ENCODE data around the gene SPINK2. TPM values are rescaled to one million over a fixed set of nuclear protein-coding genes. Genes with fewer than 3 reads are reported as not detected.
A peak's percentile ranks its signal among the peaks of the same experiment; 100 is the strongest.

Gene SPINK2
- total RNA-seq, 1 donor from 2014 or later, result not detected

DNA sequence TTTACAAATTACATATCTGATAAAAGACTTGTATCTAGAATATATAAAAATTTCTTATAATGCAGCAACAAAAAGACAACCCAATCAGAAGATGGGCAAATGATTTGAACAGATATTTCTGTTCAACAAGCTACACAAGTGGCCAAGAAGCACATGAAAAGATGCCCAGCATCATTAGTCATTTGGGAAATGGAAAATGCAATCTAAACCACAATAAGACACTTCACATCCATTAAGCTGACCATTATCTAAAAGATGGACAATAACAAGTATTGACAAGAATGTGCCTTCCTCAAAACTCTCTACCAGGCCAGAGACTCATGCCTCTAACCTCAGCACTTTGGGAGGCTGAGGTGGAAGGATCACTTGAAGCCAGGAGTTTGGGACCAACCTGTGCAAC lies 53.9 kb downstream of the SPINK2 start:
- Histone ChIP-seq H3K27me3 (ENCODE audit: insufficient read depth, low read length) (no peaks in the 10 kb centered on the region), H3K9ac (ENCODE audit: low read length) (no peak overlapping the region), H3K4me3 (ENCODE audit: insufficient read depth, low read depth, low read length) (no peak overlapping the region), H3K27ac (ENCODE audit: low read depth, low read length) (no peak overlapping the region), H2AFZ (ENCODE audit: low read depth, low read length) (no peak overlapping the region), H3K4me1 (ENCODE audit: insufficient read depth, low read length) (no peaks in the 10 kb centered on the region), H3K9me3 (ENCODE audit: insufficient read depth, low read depth, low read length) (no peaks in the 10 kb centered on the region), H3K36me3 (ENCODE audit: insufficient read depth, low read length) (no peaks in the 10 kb centered on the region), H3K4me2 (ENCODE audit: low read length) (no peak overlapping the region), H4K20me1 (ENCODE audit: insufficient read depth, low read length) (no peaks in the 10 kb centered on the region), H3K79me2 (ENCODE audit: insufficient read depth, low read length) (no peaks in the 10 kb centered on the region)
- no peaks in the 10 kb centered on the region for H3K27me3 Mint-ChIP-seq (ENCODE audit: low read depth, unreplicated experiment)
- FAIRE-seq (no peak), DNase-seq (ENCODE audit: low read depth) (peak; percentile 37)
- H3K4me1 Mint-ChIP-seq (ENCODE audit: low read depth, unreplicated experiment), result peaks cover 6% of the 10 kb centered on the region
- H3K36me3 Mint-ChIP-seq (ENCODE audit: low read depth, unreplicated experiment), result no peaks in the 10 kb centered on the region
- H3K9me3 Mint-ChIP-seq (ENCODE audit: unreplicated experiment), result no peaks in the 10 kb centered on the region
- TF ChIP-seq EZH2 (IDR thresholded peaks at IDR 0.05; ENCODE audit: insufficient read depth, low read length), result no peak
- TF ChIP-seq, protein P1, sequence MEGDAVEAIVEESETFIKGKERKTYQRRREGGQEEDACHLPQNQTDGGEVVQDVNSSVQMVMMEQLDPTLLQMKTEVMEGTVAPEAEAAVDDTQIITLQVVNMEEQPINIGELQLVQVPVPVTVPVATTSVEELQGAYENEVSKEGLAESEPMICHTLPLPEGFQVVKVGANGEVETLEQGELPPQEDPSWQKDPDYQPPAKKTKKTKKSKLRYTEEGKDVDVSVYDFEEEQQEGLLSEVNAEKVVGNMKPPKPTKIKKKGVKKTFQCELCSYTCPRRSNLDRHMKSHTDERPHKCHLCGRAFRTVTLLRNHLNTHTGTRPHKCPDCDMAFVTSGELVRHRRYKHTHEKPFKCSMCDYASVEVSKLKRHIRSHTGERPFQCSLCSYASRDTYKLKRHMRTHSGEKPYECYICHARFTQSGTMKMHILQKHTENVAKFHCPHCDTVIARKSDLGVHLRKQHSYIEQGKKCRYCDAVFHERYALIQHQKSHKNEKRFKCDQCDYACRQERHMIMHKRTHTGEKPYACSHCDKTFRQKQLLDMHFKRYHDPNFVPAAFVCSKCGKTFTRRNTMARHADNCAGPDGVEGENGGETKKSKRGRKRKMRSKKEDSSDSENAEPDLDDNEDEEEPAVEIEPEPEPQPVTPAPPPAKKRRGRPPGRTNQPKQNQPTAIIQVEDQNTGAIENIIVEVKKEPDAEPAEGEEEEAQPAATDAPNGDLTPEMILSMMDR (IDR thresholded peaks at IDR 0.05; ENCODE audit: insufficient read depth, low read depth, low read length), result no peak
- no peak overlapping the region for H3K4me3 Mint-ChIP-seq (ENCODE audit: unreplicated experiment)
- H3K27ac Mint-ChIP-seq (ENCODE audit: unreplicated experiment), result no peak overlapping the region

DNA sequence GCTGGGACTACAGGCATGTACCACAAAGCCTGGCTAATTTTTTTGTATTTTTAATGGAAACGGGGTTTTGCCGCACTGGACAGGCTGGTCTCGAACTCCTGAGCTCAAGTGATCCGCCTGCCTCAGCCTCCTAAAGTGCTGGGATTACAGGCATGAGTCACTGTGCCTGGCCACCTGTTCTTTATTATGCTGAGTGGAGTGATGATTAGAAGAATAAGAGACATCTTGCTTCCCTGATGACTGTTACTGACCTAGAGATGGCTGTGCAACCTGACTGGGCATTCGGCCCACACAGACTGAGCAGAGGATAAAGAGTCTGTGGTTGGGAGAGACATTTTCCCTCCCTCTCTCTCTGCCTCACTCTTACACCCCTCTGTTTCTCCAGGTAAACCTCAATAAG lies 56.7 kb downstream of the SPINK2 start:
- Histone ChIP-seq H3K27me3 (ENCODE audit: insufficient read depth, low read length) (no peaks in the 10 kb centered on the region), H3K4me2 (ENCODE audit: low read length) (no peak overlapping the region), H4K20me1 (ENCODE audit: insufficient read depth, low read length) (no peaks in the 10 kb centered on the region), H3K9me3 (ENCODE audit: insufficient read depth, low read depth, low read length) (no peaks in the 10 kb centered on the region), H2AFZ (ENCODE audit: low read depth, low read length) (no peak overlapping the region), H3K27ac (ENCODE audit: low read depth, low read length) (no peak overlapping the region), H3K4me1 (ENCODE audit: insufficient read depth, low read length) (no peaks in the 10 kb centered on the region), H3K4me3 (ENCODE audit: insufficient read depth, low read depth, low read length) (no peak overlapping the region), H3K36me3 (ENCODE audit: insufficient read depth, low read length) (no peaks in the 10 kb centered on the region), H3K79me2 (ENCODE audit: insufficient read depth, low read length) (no peaks in the 10 kb centered on the region), H3K9ac (ENCODE audit: low read length) (no peak overlapping the region)
- FAIRE-seq (no peak), DNase-seq (ENCODE audit: low read depth) (peak; percentile 63)
- Mint-ChIP-seq H3K4me3 (ENCODE audit: unreplicated experiment) (no peak overlapping the region), H3K4me1 (ENCODE audit: low read depth, unreplicated experiment) (no peaks in the 10 kb centered on the region), H3K36me3 (ENCODE audit: low read depth, unreplicated experiment) (no peaks in the 10 kb centered on the region), H3K27ac (ENCODE audit: unreplicated experiment) (no peak overlapping the region), H3K27me3 (ENCODE audit: low read depth, unreplicated experiment) (peaks cover 4% of the 10 kb centered on the region), H3K9me3 (ENCODE audit: unreplicated experiment) (no peaks in the 10 kb centered on the region)
- TF ChIP-seq, protein P1 (IDR thresholded peaks at IDR 0.05; ENCODE audit: insufficient read depth, low read depth, low read length), result no peak
- TF ChIP-seq EZH2 (IDR thresholded peaks at IDR 0.05; ENCODE audit: insufficient read depth, low read length), result no peak

DNA sequence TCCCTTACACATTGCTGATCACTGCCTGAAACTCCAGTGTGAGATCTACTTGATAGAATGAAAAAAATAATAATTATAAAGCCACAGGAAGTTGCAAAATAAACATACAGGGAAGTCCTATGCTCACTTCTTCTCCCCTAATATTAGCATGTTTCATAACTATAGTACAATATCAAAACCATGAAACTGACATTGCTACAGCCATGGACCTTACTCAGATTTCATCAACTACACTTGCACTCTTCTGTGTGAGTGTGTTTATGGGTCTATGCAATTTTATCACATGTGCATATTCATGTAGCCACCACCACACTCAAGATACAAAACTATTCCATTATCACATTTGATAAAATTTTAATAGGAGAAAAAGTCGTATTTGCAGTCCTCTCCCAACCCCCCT lies 57.3 kb downstream of the SPINK2 start:
- Histone ChIP-seq H3K27me3 (ENCODE audit: insufficient read depth, low read length) (no peaks in the 10 kb centered on the region), H3K9me3 (ENCODE audit: insufficient read depth, low read depth, low read length) (no peaks in the 10 kb centered on the region), H3K9ac (ENCODE audit: low read length) (no peak overlapping the region), H3K4me2 (ENCODE audit: low read length) (no peak overlapping the region), H3K27ac (ENCODE audit: low read depth, low read length) (no peak overlapping the region), H3K4me3 (ENCODE audit: insufficient read depth, low read depth, low read length) (no peak overlapping the region), H3K4me1 (ENCODE audit: insufficient read depth, low read length) (no peaks in the 10 kb centered on the region), H3K36me3 (ENCODE audit: insufficient read depth, low read length) (no peaks in the 10 kb centered on the region), H4K20me1 (ENCODE audit: insufficient read depth, low read length) (no peaks in the 10 kb centered on the region), H2AFZ (ENCODE audit: low read depth, low read length) (no peak overlapping the region), H3K79me2 (ENCODE audit: insufficient read depth, low read length) (no peaks in the 10 kb centered on the region)
- Mint-ChIP-seq H3K4me3 (ENCODE audit: unreplicated experiment) (no peak overlapping the region), H3K9me3 (ENCODE audit: unreplicated experiment) (no peaks in the 10 kb centered on the region), H3K4me1 (ENCODE audit: low read depth, unreplicated experiment) (no peaks in the 10 kb centered on the region), H3K27ac (ENCODE audit: unreplicated experiment) (no peak overlapping the region), H3K27me3 (ENCODE audit: low read depth, unreplicated experiment) (peaks cover 4% of the 10 kb centered on the region), H3K36me3 (ENCODE audit: low read depth, unreplicated experiment) (no peaks in the 10 kb centered on the region)
- TF ChIP-seq EZH2 (IDR thresholded peaks at IDR 0.05; ENCODE audit: insufficient read depth, low read length), result no peak
- TF ChIP-seq, protein P1 (IDR thresholded peaks at IDR 0.05; ENCODE audit: insufficient read depth, low read depth, low read length), result no peak
- DNase-seq (ENCODE audit: low read depth), result no peak
- no peak for FAIRE-seq
